ENCODE data around the gene SCNN1G.
"Not testable (repeated sequence)": the region's sequence is repeated elsewhere in the genome, so short reads cannot be mapped to it uniquely, and the experiment has no call there.

Gene SCNN1G

GRCh38 chr16:23182679-23183542 is at the start of gene SCNN1G:
Gene SCNN1G (plus strand): TSS chr16:23182745. CDS start chr16:23186272, 3,527 bp downstream.
- no peak for DNase-seq

GRCh38 chr16:23132775-23133463 is 49.6 kb upstream of the SCNN1G start:
- no peak for DNase-seq

DNA sequence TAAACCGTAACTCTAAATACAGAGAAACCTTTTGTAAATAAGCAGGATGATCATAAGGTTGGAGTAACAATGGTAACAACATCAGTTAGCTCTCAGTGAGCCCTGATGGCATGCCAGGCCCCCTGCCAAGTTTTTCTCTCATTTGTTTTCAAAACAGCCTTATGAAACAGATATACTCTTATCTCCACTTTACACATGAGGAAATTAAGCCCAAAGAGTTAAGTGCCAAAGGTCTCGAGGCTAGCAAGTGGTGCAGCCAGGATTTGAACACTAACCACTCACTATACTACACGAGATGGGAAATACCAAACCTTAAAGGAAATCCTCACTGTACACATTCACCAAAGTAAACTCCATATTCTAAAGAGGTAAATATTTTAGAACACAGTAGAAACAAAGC is 48.3 kb upstream of the SCNN1G start:
- DNase-seq, result no peak

DNA sequence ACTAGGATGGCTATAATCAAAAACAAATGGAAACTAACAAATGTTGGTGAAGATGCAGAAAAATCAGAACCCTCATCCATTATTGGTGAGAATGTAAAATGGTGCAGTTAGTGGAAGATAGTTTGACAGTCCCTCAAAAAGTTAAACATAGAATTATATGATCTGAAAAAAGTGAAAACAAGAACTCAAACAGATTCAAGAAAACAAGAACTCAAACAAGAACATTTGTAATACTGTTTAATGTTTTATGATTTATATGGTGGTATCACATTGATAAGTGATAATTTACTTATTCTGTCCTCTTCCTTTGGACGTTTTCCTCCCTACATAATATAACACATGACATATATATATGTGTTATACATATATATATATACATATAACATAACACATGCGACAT is 45.3 kb upstream of the SCNN1G start:
- no peak for DNase-seq

GRCh38 chr16:23137818-23138217 is 44.7 kb upstream of the SCNN1G start:
- DNase-seq, result no peak

- DNase-seq, result no peak
Measured at GRCh38 chr16:23140107-23140506, 42.4 kb upstream of the SCNN1G start.

DNA sequence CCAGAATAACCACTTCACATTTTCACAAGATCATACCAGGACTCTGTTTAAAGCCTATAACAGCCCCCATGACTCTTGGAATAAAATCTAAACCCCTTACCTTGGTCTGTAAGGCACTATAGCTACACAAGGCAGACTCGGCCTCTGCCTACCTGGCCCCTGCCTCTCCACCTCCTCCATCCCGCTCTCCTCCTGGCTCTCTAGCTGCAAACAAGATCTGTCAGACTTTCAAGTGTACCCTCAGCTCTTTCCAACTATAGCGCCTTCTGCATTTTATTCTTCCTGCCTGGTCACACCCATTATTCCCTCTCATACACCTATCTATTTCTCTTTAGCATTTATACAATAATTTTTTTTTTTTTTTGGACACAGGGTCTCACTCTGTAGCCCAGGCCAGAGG is 41.5 kb upstream of the SCNN1G start:
- no peak for DNase-seq

DNA sequence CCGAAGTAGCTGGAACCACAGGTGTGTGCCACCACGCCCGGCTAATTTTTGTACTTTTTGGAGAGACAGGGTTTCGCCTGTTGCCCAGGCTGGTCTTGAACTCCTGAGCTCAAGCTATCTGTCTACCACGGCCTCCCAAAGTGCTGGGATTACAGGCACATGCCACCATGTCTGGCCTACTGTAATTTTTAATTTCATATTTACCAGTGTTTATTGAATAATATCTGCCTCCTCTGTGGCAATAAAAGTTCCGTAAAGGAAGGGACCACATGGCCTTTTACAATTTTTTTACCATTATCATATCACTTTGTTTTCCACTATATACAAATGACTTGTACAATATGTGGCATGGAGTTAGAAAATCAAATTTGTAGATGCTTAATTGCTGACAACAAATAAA is 41.0 kb upstream of the SCNN1G start:
- DNase-seq, result no peak

DNA sequence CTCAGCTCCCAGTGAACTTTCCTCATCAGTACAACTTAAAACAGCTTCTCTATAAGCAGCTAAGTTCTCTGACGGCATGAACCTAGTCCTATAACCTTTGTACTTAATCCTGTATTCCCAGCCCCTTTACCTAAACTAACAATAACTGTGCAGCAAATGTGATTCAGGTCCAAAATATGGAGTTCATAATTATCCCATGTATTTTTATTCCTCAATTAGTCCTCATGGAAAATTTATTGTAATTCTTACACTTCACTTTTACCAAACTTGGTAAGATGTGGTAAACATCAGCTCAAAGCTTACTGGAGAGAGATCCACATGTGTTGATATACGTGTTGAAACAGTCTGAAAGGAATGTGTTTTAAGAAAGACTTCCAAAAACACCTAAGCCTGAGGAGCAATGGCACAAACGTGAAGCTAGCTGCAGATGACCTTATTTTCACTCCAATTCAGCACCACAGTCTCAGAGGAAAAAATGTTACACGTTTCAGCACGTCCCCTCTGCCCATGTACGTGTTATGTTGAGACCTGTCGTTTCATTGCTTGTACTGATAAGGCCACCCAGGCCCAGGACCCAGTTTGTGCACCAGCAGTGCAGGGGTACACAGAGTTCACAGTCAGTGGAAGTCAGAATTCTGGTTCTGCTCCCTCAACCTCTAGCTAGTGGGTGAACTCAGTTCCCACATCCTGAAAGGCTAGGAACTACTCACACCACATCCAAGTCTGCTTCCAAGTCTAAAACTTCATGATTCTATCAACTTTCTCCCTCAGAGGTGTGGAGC is 40.4 kb upstream of the SCNN1G start:
- DNase-seq, result no peak

- DNase-seq, result no peak
Measured at GRCh38 chr16:23143391-23143790, 39.2 kb upstream of the SCNN1G start.

- not testable (repeated sequence) for DNase-seq
Measured at GRCh38 chr16:23144393-23144792, 38.2 kb upstream of the SCNN1G start.

DNA sequence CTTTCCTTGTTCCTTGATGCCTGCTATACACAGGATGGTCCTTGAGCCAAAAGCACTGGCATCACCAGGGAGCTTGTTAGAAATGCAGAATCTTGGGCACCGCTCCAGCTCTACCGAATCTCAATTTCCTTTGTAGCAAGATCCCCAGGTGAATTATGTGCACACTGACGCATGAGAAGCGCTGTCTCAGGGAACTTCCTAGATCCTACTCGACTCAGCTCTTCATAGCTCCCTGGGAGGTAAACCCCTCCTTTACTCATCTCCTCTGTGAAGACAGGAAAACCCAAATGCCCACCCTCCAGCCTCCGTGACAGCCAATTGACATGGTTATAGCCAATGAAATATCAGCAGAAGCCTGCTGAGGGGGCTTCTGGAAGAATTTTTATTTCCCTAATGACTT is 37.4 kb upstream of the SCNN1G start:
- DNase-seq, result no peak

DNA sequence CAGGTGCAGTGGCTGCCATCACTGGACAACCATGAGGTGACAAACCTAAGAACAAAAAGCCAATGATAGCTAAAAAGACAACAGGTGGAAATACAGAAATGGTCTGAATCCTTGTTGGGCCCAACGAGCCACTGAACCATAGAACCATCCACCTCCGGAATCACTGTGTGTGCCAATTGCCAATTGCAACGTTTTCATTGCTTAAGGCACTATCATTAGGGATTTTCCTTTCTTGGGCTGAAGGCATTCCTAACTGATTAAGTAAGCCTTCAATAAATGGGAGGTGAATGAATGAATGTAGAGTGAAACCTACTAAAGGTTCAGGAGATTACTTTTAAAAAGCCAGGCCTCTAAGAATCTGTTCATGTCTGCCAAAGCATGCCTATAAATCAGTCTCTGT is 36.9 kb upstream of the SCNN1G start:
- DNase-seq, result no peak

DNA sequence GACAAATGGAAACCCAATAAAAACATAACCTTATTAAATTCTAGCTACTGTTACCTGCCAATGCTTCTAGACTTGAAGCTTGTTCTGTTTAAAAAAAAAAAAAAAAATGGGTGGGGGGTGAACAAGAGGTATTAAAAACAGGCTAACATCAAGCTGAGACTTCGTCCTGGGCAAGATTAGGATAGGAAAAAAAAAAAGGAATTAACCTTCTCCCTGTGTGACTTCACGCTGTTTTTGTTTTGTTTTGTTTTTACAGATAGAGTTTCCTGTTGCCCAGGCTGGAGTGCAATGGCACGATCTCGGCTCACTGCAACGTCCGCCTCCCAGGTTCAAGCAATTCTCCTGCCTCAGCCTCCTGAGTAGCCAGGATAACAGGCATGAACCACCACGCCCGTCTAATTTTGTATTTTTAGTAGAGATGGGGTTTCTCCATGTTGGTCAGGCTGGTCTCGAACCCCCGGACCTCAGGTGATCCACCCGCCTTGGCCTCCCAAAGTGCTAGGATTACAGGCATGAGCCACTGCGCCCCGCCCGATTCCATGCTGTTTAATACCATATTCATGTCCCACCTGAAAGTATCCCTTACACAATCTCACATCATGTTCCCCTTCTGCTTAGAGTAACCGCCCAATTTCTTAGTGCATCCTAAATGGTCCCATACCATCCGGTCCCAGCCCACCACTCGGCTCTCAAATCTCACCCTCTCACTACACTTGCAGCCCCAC is 35.5 kb upstream of the SCNN1G start:
- no peak for DNase-seq

DNA sequence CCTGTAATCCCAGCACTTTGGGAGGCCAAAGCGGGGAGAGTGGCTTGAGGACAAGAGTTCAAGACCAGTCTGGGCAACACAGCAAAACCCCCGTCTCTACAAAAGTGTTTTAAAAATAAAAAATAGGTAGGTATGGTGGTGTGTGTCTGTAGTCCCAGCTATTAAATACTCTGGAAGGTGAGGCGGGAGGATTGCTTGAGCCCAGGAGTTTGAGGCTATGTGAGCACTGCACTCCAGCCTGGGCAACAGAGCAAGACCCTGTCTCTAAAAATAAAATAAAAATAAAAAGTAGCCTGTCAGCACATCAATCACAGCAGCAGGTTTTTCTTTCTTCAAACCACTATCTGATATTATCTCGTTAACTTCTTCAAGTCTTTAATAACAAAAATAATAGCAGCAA is 34.9 kb upstream of the SCNN1G start:
- DNase-seq, result no peak

DNA sequence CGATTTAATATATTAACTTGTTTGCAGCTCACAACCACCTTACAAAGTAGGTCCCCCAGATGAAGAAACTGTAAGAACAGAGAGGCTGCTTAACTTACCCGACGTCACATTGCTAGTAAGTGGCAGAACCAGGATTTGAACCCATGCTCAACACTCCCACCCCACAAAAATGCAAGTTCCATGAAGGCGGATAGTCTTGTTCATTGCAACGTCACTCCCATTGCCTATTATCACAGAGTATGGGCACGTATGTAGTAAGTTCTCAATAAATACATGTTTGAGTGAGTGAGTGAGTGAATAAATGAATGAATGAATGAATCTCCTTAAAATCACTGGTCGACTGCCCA is 34.4 kb upstream of the SCNN1G start:
- DNase-seq, result no peak

DNA sequence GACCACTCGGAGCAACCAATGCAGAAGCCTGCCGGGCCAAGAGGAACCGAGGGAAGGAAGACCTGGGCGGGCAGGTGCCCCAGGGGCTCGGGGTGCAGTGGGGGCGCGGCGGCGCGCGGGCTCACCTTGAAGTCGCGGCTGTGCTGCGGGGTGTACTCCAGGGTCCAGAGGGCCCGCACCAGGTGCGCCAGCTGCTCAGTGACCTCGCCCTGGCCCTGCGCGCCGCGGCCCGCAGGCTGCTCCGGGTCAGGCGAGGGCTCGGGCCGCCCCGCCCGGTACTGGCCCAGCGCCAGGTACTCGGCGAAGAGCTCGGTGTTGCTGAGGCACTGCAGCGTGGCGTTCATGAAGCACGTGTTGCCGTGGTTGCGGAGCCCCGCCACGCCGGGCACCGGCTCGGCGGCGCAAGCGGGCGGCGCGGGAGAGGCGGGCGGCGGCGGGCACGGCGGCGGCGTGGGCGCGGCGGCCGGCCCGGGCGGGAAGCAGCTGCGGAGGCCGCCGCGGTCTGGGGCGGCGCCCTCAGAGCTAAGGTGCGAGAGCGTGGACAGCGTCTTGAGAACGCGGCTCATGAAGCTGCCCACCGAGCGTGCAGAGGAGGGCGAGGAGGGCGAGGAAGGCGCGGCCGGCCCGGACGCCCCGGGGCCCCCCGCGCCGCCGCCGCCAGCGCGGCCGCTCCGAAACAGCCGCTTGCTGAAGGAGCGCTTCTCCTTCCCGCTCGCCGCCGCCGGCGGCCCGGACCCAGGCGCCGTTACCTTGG is 33.9 kb upstream of the SCNN1G start:
- peak; percentile 27 for DNase-seq

- peak; percentile 95 for DNase-seq
Measured at GRCh38 chr16:23149267-23149992, 33.1 kb upstream of the SCNN1G start, which contains the start of gene USP31. Gene USP31 (minus strand): TSS chr16:23149452. CDS start chr16:23149270, 182 bp downstream.

DNA sequence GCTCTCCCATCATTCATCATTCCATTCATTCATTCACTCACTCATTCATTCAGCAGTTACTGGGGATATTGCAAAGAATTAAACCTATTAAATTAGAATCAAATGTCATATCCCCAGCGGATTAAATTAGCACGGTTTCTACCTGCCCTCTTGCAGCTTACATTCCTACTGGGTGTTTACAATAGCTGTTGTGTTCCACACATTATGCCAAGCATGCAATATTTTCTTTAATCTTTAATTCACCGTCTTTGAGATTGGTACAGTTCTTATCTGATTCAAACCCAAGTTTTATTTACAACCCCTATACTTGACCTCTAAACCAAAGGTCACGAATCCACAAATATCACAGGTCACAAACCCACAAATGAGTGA is 32.6 kb upstream of the SCNN1G start:
- DNase-seq, result no peak

- DNase-seq, result no peak
Measured at GRCh38 chr16:23152386-23153178, 30.0 kb upstream of the SCNN1G start.
